Heart left ventricle (tissue), 13 donors: Measurements from ENCODE around the gene EDEM1.

Source experiments
- POLR2A ChIP-seq, 2 donors: fragments of 450-650 bp; IDR thresholded peaks; one replicate each; pipeline ENCODE4 v1.6.1; 2017; ENCODE audit warnings: antibody characterized with exemption in 2 of 2, mild to moderate bottlenecking in 2 of 2, moderate library complexity in 2 of 2
- TF ChIP-seq, protein P1 (sequence below), 12 donors: fragments of 200-600 bp; sonication (generic) in 4 of 12; IDR thresholded peaks; one replicate each; pipeline versions ENCODE4 v1.5.0 to v1.8.0; 2018 to 2022; ENCODE audit warnings: antibody characterized with exemption in 12 of 12, mild to moderate bottlenecking in 5 of 12
- donor health status: ischemic (EF 13 %, LVEDD 7.1; RV severe dilation, severe dysfunction).
- donor health status: DM: no; HTN: yes; CAD: no.
- donor health status: DM: no; HTN: no; CAD: no.
- donor health status: ischemic (EF 25% LVEDD 6.9; RV normal size, moderate dysfunction).
- donor health status: ischemic (EF 25% LVEDD 5.7; RV mildly dilated, moderate dysfunction).
- donor health status: ischemic (EF 35%, LVEDD 5.7; RV mildly dilated, moderate dysfunction).
- donor health status: nonischemic (EF 11% LVEDD 7.7; RV severe dilation, severe dysfunction).
- donor health status: DM: yes; HTN: yes; CAD: no.
- donor health status: PGD.
- donor health status: ischemic (EF 29% LVEDD 5.4; RV normal size, mild dysfunction).
- donor health status: nonischemic (EF 23%, LVEDD 6.1; RV moderate dilation, normal function).

DNA sequence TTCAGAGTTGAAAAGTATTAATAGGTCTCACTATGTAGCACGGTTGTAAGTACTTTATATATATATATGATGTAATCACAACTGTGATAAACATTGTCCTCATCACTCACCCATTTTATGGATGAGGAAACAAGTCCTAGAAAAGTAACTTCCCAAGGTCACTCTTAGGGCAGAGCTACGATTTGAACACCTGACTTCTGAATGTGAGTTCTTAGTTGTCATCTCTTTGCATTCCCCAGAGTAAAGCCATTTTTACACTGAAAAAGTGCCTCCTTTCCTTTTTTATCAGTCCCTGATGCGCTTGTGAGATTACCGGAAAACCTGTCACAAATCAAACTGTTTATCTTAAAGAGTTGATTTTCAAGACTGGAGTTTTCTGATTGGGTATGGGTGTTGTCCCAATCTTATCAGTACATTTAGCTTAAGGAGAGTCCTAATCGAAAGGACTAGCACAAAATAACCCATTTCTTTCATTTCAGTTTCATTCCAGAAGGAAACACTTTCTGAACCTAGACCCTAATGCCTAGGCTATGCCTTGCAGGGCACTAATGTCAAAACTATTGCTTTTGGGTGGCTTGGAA, 2.3 kb upstream of the EDEM1 start:
- TF ChIP-seq, protein P1, sequence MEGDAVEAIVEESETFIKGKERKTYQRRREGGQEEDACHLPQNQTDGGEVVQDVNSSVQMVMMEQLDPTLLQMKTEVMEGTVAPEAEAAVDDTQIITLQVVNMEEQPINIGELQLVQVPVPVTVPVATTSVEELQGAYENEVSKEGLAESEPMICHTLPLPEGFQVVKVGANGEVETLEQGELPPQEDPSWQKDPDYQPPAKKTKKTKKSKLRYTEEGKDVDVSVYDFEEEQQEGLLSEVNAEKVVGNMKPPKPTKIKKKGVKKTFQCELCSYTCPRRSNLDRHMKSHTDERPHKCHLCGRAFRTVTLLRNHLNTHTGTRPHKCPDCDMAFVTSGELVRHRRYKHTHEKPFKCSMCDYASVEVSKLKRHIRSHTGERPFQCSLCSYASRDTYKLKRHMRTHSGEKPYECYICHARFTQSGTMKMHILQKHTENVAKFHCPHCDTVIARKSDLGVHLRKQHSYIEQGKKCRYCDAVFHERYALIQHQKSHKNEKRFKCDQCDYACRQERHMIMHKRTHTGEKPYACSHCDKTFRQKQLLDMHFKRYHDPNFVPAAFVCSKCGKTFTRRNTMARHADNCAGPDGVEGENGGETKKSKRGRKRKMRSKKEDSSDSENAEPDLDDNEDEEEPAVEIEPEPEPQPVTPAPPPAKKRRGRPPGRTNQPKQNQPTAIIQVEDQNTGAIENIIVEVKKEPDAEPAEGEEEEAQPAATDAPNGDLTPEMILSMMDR (IDR thresholded peaks at IDR 0.05) = no peak
- TF ChIP-seq POLR2A (IDR thresholded peaks at IDR 0.05) = no peak
